Measurements from ENCODE around the gene RIMBP2.

DNA sequence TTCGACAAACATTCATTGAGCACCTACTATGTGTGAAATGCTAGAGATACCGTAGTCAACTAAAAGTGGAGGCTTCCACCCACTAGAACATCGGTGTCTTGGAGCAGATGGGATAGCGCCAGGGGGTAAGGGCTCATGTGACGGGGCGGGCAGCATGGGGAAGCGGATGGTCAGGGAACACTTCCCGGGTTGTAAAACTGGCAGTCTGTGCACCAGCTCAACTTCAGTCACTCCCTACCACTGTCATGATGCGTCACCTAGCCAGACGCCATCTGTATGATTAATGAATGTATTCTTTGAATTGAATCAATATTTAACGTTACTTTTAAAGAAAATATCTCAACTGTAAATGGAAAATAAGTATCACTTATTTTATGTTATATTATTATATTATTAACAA is 284.9 kb downstream of the RIMBP2 start:
- no peak for TF ChIP-seq EP300 (conservative IDR thresholded peaks at IDR 0.05; ENCODE audit: poor library complexity, severe bottlenecking)
- TF ChIP-seq, protein P1, sequence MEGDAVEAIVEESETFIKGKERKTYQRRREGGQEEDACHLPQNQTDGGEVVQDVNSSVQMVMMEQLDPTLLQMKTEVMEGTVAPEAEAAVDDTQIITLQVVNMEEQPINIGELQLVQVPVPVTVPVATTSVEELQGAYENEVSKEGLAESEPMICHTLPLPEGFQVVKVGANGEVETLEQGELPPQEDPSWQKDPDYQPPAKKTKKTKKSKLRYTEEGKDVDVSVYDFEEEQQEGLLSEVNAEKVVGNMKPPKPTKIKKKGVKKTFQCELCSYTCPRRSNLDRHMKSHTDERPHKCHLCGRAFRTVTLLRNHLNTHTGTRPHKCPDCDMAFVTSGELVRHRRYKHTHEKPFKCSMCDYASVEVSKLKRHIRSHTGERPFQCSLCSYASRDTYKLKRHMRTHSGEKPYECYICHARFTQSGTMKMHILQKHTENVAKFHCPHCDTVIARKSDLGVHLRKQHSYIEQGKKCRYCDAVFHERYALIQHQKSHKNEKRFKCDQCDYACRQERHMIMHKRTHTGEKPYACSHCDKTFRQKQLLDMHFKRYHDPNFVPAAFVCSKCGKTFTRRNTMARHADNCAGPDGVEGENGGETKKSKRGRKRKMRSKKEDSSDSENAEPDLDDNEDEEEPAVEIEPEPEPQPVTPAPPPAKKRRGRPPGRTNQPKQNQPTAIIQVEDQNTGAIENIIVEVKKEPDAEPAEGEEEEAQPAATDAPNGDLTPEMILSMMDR (IDR thresholded peaks at IDR 0.05; ENCODE audit: poor library complexity, severe bottlenecking) = no peak

All from neural cell (in vitro differentiated cells).